Activated CD4-positive, alpha-beta T cell treated with anti-CD3 and anti-CD28 coated beads for 48 hours (primary cell): Measurements from ENCODE around the gene WDR12.
"Not testable (repeated sequence)": the region's sequence is repeated elsewhere in the genome, so short reads cannot be mapped to it uniquely, and the experiment has no call there.

ENCODE experiments used
- DNase-seq: peaks from one replicate; pipeline ENCODE4 v3.0.0-alpha.2; 2020

Gene WDR12

GRCh38 chr2:202883987-202884675, 27.3 kb downstream of the WDR12 start:
- DNase-seq, result no peak

- DNase-seq, result no peak
Observed at GRCh38 chr2:202881570-202881969, 29.9 kb downstream of the WDR12 start.

GRCh38 chr2:202877699-202878098, 33.8 kb downstream of the WDR12 start:
- no peak for DNase-seq

- DNase-seq, result peak; percentile 62
Observed at GRCh38 chr2:202871300-202872141, 40.0 kb downstream of the WDR12 start, which contains the start of gene ICA1L. Gene ICA1L, minus strand, starts transcription at chr2:202871766. Its CDS starts 42,757 bp downstream, at chr2:202829009.

GRCh38 chr2:202870431-202871299, 40.8 kb downstream of the WDR12 start:
- peak; percentile 77 for DNase-seq

GRCh38 chr2:202861987-202862386, 49.5 kb downstream of the WDR12 start:
- DNase-seq, result no peak

- no peak for DNase-seq
Observed at GRCh38 chr2:202858601-202859000, 52.9 kb downstream of the WDR12 start.

- not testable (repeated sequence) for DNase-seq
Observed at GRCh38 chr2:202849343-202849742, 62.1 kb downstream of the WDR12 start.

- no peak for DNase-seq
Observed at GRCh38 chr2:202848813-202849212, 62.7 kb downstream of the WDR12 start.

GRCh38 chr2:202847693-202848524, 63.6 kb downstream of the WDR12 start:
- DNase-seq, result no peak

GRCh38 chr2:202844656-202845055, 66.8 kb downstream of the WDR12 start:
- DNase-seq, result no peak

- no peak for DNase-seq
Observed at GRCh38 chr2:202842690-202843089, 68.8 kb downstream of the WDR12 start.

- DNase-seq, result no peak
Observed at GRCh38 chr2:202841090-202841867, 70.2 kb downstream of the WDR12 start.

- DNase-seq, result peak; percentile 60
Observed at GRCh38 chr2:202831242-202832220, 79.9 kb downstream of the WDR12 start.

GRCh38 chr2:202824901-202825300, 86.6 kb downstream of the WDR12 start:
- no peak for DNase-seq
